Measurements from ENCODE around the gene ABHD1. TPM values are rescaled to one million over a fixed set of nuclear protein-coding genes. Genes with fewer than 3 reads are reported as not detected.

The ABHD1 gene
- total RNA-seq, 2 donors from 2014 or later: 4.1 to 7.0 TPM

- Histone ChIP-seq H3K4me3 (no peak overlapping the region), H3K27ac (no peak overlapping the region), H3K9me3 (no peaks in the 10 kb centered on the region), H3K4me1 (replicated peaks) (peaks cover 3% of the 10 kb centered on the region), H3K27me3 (replicated peaks; ENCODE audit: insufficient read depth) (no peaks in the 10 kb centered on the region), H3K36me3 (no peaks in the 10 kb centered on the region)
- 31% methylated on average over 18 of the region's 18 CpGs for WGBS
- DNase-seq (ENCODE audit: low spot score): peak; percentile 38
- TF ChIP-seq CTCF (IDR thresholded peaks at IDR 0.05): no peak
- TF ChIP-seq POLR2AphosphoS5 (IDR thresholded peaks at IDR 0.05): peak; percentile 72
- intact Hi-C loops (cut with DNase I): loop anchor here (5.0 kb wide), 1 partner anchor 186 kb away; the partner anchor contains the start of gene TRIM54
These were observed 27.6 kb upstream of the ABHD1 start for GRCh38 chr2:27095745-27096651.

- Histone ChIP-seq H3K27ac (no peak overlapping the region), H3K4me3 (no peak overlapping the region), H3K9me3 (no peaks in the 10 kb centered on the region), H3K36me3 (no peaks in the 10 kb centered on the region), H3K4me1 (replicated peaks) (peaks cover 3% of the 10 kb centered on the region), H3K27me3 (replicated peaks; ENCODE audit: insufficient read depth) (no peaks in the 10 kb centered on the region)
- no peak for DNase-seq (ENCODE audit: low spot score)
- intact Hi-C loops (cut with DNase I): loop anchor here (5.0 kb wide), 1 partner anchor 185 kb away; the partner anchor contains the start of gene TRIM54
- WGBS: 87% methylated on average over 3 of the region's 3 CpGs
- TF ChIP-seq POLR2AphosphoS5 (IDR thresholded peaks at IDR 0.05) (no peak), POLR2A (IDR thresholded peaks at IDR 0.05) (no peak), CTCF (IDR thresholded peaks at IDR 0.05) (no peak)
These were observed 26.8 kb upstream of the ABHD1 start for GRCh38 chr2:27096748-27097297.

GRCh38 chr2:27097341-27097740 lies 26.3 kb upstream of the ABHD1 start:
- no peaks in the 10 kb centered on the region for H3K27me3 ChIP-seq (replicated peaks; ENCODE audit: insufficient read depth)
- no peaks in the 10 kb centered on the region for H3K36me3 ChIP-seq
- TF ChIP-seq CTCF (IDR thresholded peaks at IDR 0.05) (no peak), POLR2A (IDR thresholded peaks at IDR 0.05) (no peak), POLR2AphosphoS5 (IDR thresholded peaks at IDR 0.05) (no peak)
- H3K9me3 ChIP-seq: no peaks in the 10 kb centered on the region
- no peak overlapping the region for H3K27ac ChIP-seq
- H3K4me3 ChIP-seq: no peak overlapping the region
- no peak for DNase-seq (ENCODE audit: low spot score)
- intact Hi-C loops (cut with DNase I): loop anchor here (5.0 kb wide), 1 partner anchor 185 kb away; the partner anchor contains the start of gene TRIM54
- peaks cover 3% of the 10 kb centered on the region for H3K4me1 ChIP-seq (replicated peaks)
- WGBS: 92% methylated on average over 14 of the region's 14 CpGs

- Histone ChIP-seq H3K27me3 (replicated peaks; ENCODE audit: insufficient read depth) (no peaks in the 10 kb centered on the region), H3K4me1 (replicated peaks) (peaks cover 3% of the 10 kb centered on the region), H3K9me3 (no peaks in the 10 kb centered on the region), H3K4me3 (no peak overlapping the region), H3K27ac (no peak overlapping the region), H3K36me3 (no peaks in the 10 kb centered on the region)
- TF ChIP-seq CTCF (IDR thresholded peaks at IDR 0.05) (no peak), POLR2A (IDR thresholded peaks at IDR 0.05) (no peak), POLR2AphosphoS5 (IDR thresholded peaks at IDR 0.05) (no peak)
- WGBS: 89% methylated on average over 17 of the region's 19 CpGs
- intact Hi-C loops (cut with DNase I): loop anchor here (5.0 kb wide), 1 partner anchor 183 kb away; the partner anchor contains the start of gene TRIM54
- DNase-seq (ENCODE audit: low spot score): no peak
These were observed 24.2 kb upstream of the ABHD1 start for GRCh38 chr2:27099334-27099955.

Measured in prostate gland (tissue), 2 donors.